ENCODE data around the gene ST8SIA4. TPM values are rescaled to one million over a fixed set of nuclear protein-coding genes. Genes with fewer than 3 reads are reported as not detected.

Gene ST8SIA4
- total and polyA plus RNA-seq, 7 experiments from 2014 or later = 5.8 to 54.5 (median 21.9) TPM

DNA sequence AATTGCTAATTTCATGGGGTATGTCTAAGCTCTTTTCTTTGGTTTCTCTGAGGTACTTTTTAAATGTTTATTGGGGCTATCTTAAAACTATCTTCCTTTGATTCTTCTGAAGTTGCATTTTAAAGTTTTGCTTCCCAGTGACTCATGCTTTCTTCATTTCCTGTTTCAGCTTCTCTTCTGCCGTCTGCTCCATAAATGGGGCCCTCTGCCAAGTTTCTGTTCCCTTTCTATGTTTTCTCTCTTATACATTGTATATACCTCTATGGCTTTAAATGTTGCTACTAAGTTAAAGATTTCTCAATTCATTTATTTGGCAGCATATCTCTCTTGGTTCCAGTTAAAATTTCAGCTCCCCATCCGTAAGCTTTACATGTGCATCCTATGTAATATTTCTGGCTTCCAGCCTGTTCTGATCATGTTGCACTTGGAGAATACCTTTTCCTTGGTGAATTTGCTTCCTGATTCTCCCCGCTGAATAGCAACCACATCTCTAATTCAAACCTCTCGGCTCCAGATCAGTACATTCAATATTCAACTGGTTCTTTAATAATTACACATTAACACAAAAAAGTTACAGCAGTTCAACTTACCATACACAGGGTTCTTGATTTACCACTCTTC lies 125.3 kb downstream of the ST8SIA4 start:
- peak overlapping the region in 4 of 9 donors; percentile 8 to 70 (median 20) for H3K27ac Mint-ChIP-seq
- peaks cover 24 to 42% (median 35%) of the 10 kb centered on the region in 7 donors for H3K4me1 Mint-ChIP-seq
- DNase-seq = no peak
- Histone ChIP-seq H3K9me3 (ENCODE audit: control insufficient read depth in 2 of 3, low read length in 3 of 3) (no peaks in the 10 kb centered on the region), H3K27me3 (ENCODE audit: control insufficient read depth in 2 of 2, insufficient read depth in 2 of 2, low read length in 2 of 2) (no peaks in the 10 kb centered on the region), H3K4me3 (ENCODE audit: low read length) (no peak overlapping the region), H3K4me1 (ENCODE audit: control insufficient read depth in 2 of 2, insufficient read depth in 2 of 2, low read length in 2 of 2) (peaks cover 3 to 13% of the 10 kb centered on the region in 2 donors), H3K27ac (ENCODE audit: low read depth, low read length) (no peak overlapping the region), H3K36me3 (ENCODE audit: control insufficient read depth in 2 of 3, insufficient read depth in 3 of 3, low read length in 3 of 3) (no peaks in the 10 kb centered on the region)
- H3K27me3 Mint-ChIP-seq = no peaks in the 10 kb centered on the region
- peaks cover 0 to 11% (median 0%) of the 10 kb centered on the region in 5 donors for H3K36me3 Mint-ChIP-seq
- ATAC-seq = peak; percentile 67
- peaks cover 0 to 8% (median 0%) of the 10 kb centered on the region in 11 donors for H3K9me3 Mint-ChIP-seq
- peak overlapping the region in 6 of 10 donors; percentile 1 to 66 (median 20) for H3K4me3 Mint-ChIP-seq
- POLR2A ChIA-PET = interaction anchor here (4.5 kb wide), 1 partner anchor 125 kb away, joined by 45 read pairs; the partner anchor contains the start of gene ST8SIA4
- intact Hi-C loops (cut with micrococcal nuclease) = loop anchor here (5.0 to 10.0 kb wide), 2 partner anchors 240 to 267 kb away; partner anchors contain the start of gene FAM174A (in 1 of the 2)
- CTCF ChIA-PET = no interaction called here

DNA sequence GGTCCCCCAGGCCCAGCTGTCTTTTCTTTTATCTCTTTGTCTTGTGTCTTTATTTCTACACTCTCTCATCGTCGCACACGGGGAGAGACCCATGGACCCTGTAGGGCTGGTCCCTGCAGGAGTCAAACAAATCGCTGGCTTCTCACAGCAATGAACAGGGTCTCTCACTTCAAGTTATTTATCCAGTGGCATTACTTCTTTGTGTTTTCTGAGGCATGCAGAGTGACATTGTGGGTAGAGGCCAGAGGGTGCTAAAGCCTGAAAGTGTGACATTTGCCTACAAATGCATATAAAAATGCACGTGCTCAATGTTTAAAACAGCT lies 127.6 kb downstream of the ST8SIA4 start:
- intact Hi-C loops (cut with micrococcal nuclease) = loop anchor here (5.0 to 10.0 kb wide), 2 partner anchors 238 to 269 kb away; partner anchors contain the start of gene FAM174A (in 1 of the 2)

DNA sequence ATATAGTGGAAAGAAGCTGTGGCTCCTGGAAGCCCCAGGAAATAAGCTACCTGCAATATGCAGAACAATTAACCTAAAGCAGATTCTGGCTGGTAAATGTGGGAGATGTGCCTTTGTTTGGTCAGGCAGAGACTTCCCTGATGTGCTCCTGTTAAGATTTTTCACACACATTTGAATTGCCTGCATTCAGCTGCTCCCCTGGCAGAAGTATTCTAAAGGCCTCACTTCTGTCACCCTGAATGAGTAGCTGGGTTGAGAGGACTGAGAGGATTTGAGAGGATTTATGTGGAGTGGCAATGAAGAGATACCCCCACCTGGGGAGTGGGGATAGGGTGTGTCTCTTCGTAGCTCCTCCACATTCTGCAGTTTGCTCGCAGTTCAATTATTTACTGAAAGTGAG lies 130.5 kb downstream of the ST8SIA4 start:
- ChIA-PET CTCF (no interaction called here), POLR2A (interaction anchor here (0.6 kb wide), 1 partner anchor 36 kb away, joined by 3 read pairs; no protein-coding TSS in a partner anchor)
- H3K9me3 Mint-ChIP-seq = peaks cover 0 to 4% (median 0%) of the 10 kb centered on the region in 11 donors
- H3K27ac Mint-ChIP-seq = no peak overlapping the region
- H3K4me3 ChIP-seq (ENCODE audit: low read length) = no peak overlapping the region
- ATAC-seq = no peak
- H3K36me3 ChIP-seq (ENCODE audit: control insufficient read depth in 2 of 3, insufficient read depth in 3 of 3, low read length in 3 of 3) = no peaks in the 10 kb centered on the region
- no peaks in the 10 kb centered on the region for H3K9me3 ChIP-seq (ENCODE audit: control insufficient read depth in 2 of 3, low read length in 3 of 3)
- no peak for DNase-seq
- H3K27me3 Mint-ChIP-seq = peaks cover 0 to 8% (median 0%) of the 10 kb centered on the region in 5 donors
- peaks cover 0 to 3% of the 10 kb centered on the region in 2 donors for H3K4me1 ChIP-seq (ENCODE audit: control insufficient read depth in 2 of 2, insufficient read depth in 2 of 2, low read length in 2 of 2)
- no peak overlapping the region for H3K4me3 Mint-ChIP-seq
- peaks cover 0 to 7% (median 0%) of the 10 kb centered on the region in 5 donors for H3K36me3 Mint-ChIP-seq
- no peak overlapping the region for H3K27ac ChIP-seq (ENCODE audit: low read depth, low read length)
- intact Hi-C loops (cut with micrococcal nuclease) = loop anchor here in 1 of 2 donors (10.0 kb wide), 1 partner anchor 272 kb away; no protein-coding TSS in a partner anchor
- H3K4me1 Mint-ChIP-seq = peaks cover 1 to 9% (median 3%) of the 10 kb centered on the region in 7 donors
- no peaks in the 10 kb centered on the region for H3K27me3 ChIP-seq (ENCODE audit: control insufficient read depth in 2 of 2, insufficient read depth in 2 of 2, low read length in 2 of 2)

More for the DNA sequence above, 127.6 kb downstream of the ST8SIA4 start:
- Histone ChIP-seq H3K4me3 (ENCODE audit: low read length) (no peak overlapping the region), H3K27me3 (ENCODE audit: control insufficient read depth in 2 of 2, insufficient read depth in 2 of 2, low read length in 2 of 2) (no peaks in the 10 kb centered on the region), H3K9me3 (ENCODE audit: control insufficient read depth in 2 of 3, low read length in 3 of 3) (no peaks in the 10 kb centered on the region), H3K4me1 (ENCODE audit: control insufficient read depth in 2 of 2, insufficient read depth in 2 of 2, low read length in 2 of 2) (peaks cover 3 to 13% of the 10 kb centered on the region in 2 donors), H3K27ac (ENCODE audit: low read depth, low read length) (no peak overlapping the region), H3K36me3 (ENCODE audit: control insufficient read depth in 2 of 3, insufficient read depth in 3 of 3, low read length in 3 of 3) (no peaks in the 10 kb centered on the region)
- H3K27me3 Mint-ChIP-seq = no peaks in the 10 kb centered on the region
- H3K27ac Mint-ChIP-seq = no peak overlapping the region
- no peak for ATAC-seq
- peaks cover 19 to 33% (median 28%) of the 10 kb centered on the region in 7 donors for H3K4me1 Mint-ChIP-seq
- DNase-seq = no peak
- ChIA-PET POLR2A (no interaction called here), CTCF (interaction anchor here (0.6 to 1.0 kb wide), 2 partner anchors 125 to 126 kb away, joined by 3 read pairs; no protein-coding TSS in a partner anchor)
- no peak overlapping the region for H3K4me3 Mint-ChIP-seq
- peaks cover 0 to 6% (median 0%) of the 10 kb centered on the region in 5 donors for H3K36me3 Mint-ChIP-seq
- H3K9me3 Mint-ChIP-seq = peaks cover 0 to 2% (median 0%) of the 10 kb centered on the region in 11 donors

DNA sequence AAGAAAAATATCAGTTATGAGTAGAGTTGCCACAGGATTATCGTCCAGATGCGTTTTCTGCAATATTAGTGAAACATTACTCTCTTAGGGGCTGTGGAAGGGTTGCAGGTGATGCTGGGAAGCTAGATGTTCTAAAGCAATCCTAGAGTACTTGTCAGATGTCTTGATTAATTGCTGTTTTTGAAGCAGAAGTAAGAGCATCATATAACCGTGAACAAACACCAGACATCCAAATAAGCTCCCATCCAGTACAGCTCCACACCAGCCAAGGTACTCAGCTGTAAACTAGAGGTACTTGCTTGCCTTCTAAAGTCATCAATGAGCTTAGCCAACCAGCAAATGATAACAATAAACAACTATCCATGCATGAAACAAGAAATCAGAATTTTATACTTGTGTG lies 131.1 kb downstream of the ST8SIA4 start:
- Mint-ChIP-seq H3K4me3 (no peak overlapping the region), H3K36me3 (peaks cover 0 to 7% (median 0%) of the 10 kb centered on the region in 5 donors), H3K27ac (no peak overlapping the region), H3K4me1 (peaks cover 0 to 7% (median 0%) of the 10 kb centered on the region in 7 donors), H3K9me3 (peaks cover 0 to 4% (median 0%) of the 10 kb centered on the region in 11 donors), H3K27me3 (peaks cover 0 to 8% (median 0%) of the 10 kb centered on the region in 5 donors)
- no peak for ATAC-seq
- CTCF ChIA-PET = no interaction called here
- intact Hi-C loops (cut with micrococcal nuclease) = loop anchor here in 1 of 2 donors (10.0 kb wide), 1 partner anchor 273 kb away; no protein-coding TSS in a partner anchor
- Histone ChIP-seq H3K9me3 (ENCODE audit: control insufficient read depth in 2 of 3, low read length in 3 of 3) (no peaks in the 10 kb centered on the region), H3K27ac (ENCODE audit: low read depth, low read length) (no peak overlapping the region), H3K27me3 (ENCODE audit: control insufficient read depth in 2 of 2, insufficient read depth in 2 of 2, low read length in 2 of 2) (no peaks in the 10 kb centered on the region), H3K4me3 (ENCODE audit: low read length) (no peak overlapping the region), H3K36me3 (ENCODE audit: control insufficient read depth in 2 of 3, insufficient read depth in 3 of 3, low read length in 3 of 3) (no peaks in the 10 kb centered on the region), H3K4me1 (ENCODE audit: control insufficient read depth in 2 of 2, insufficient read depth in 2 of 2, low read length in 2 of 2) (no peaks in the 10 kb centered on the region)
- no peak for DNase-seq
- POLR2A ChIA-PET = interaction anchor here (0.6 kb wide), 1 partner anchor 35 kb away, joined by 3 read pairs; no protein-coding TSS in a partner anchor

GRCh38 chr5:100771181-100771580 lies 131.9 kb downstream of the ST8SIA4 start:
- Histone ChIP-seq H3K27ac (ENCODE audit: low read depth, low read length) (no peak overlapping the region), H3K27me3 (ENCODE audit: control insufficient read depth in 2 of 2, insufficient read depth in 2 of 2, low read length in 2 of 2) (no peaks in the 10 kb centered on the region), H3K9me3 (ENCODE audit: control insufficient read depth in 2 of 3, low read length in 3 of 3) (no peaks in the 10 kb centered on the region), H3K4me1 (ENCODE audit: control insufficient read depth in 2 of 2, insufficient read depth in 2 of 2, low read length in 2 of 2) (no peaks in the 10 kb centered on the region), H3K36me3 (ENCODE audit: control insufficient read depth in 2 of 3, insufficient read depth in 3 of 3, low read length in 3 of 3) (no peaks in the 10 kb centered on the region), H3K4me3 (ENCODE audit: low read length) (no peak overlapping the region)
- ChIA-PET CTCF (no interaction called here), POLR2A (no interaction called here)
- H3K4me1 Mint-ChIP-seq = peaks cover 0 to 3% (median 0%) of the 10 kb centered on the region in 7 donors
- intact Hi-C loops (cut with micrococcal nuclease) = loop anchor here in 1 of 2 donors (10.0 kb wide), 1 partner anchor 274 kb away; no protein-coding TSS in a partner anchor
- no peak overlapping the region for H3K27ac Mint-ChIP-seq
- peaks cover 0 to 4% (median 0%) of the 10 kb centered on the region in 11 donors for H3K9me3 Mint-ChIP-seq
- no peak overlapping the region for H3K4me3 Mint-ChIP-seq
- peaks cover 0 to 7% (median 0%) of the 10 kb centered on the region in 5 donors for H3K36me3 Mint-ChIP-seq
- DNase-seq (no peak), ATAC-seq (no peak)
- peaks cover 0 to 8% (median 0%) of the 10 kb centered on the region in 5 donors for H3K27me3 Mint-ChIP-seq

- Histone ChIP-seq H3K27me3 (ENCODE audit: control insufficient read depth in 2 of 2, insufficient read depth in 2 of 2, low read length in 2 of 2) (no peaks in the 10 kb centered on the region), H3K4me3 (ENCODE audit: low read length) (no peak overlapping the region), H3K9me3 (ENCODE audit: control insufficient read depth in 2 of 3, low read length in 3 of 3) (no peaks in the 10 kb centered on the region), H3K4me1 (ENCODE audit: control insufficient read depth in 2 of 2, insufficient read depth in 2 of 2, low read length in 2 of 2) (no peaks in the 10 kb centered on the region), H3K36me3 (ENCODE audit: control insufficient read depth in 2 of 3, insufficient read depth in 3 of 3, low read length in 3 of 3) (no peaks in the 10 kb centered on the region), H3K27ac (ENCODE audit: low read depth, low read length) (no peak overlapping the region)
- intact Hi-C loops (cut with micrococcal nuclease) = no loop called here
- peaks cover 0 to 4% (median 0%) of the 10 kb centered on the region in 11 donors for H3K9me3 Mint-ChIP-seq
- H3K36me3 Mint-ChIP-seq = peaks cover 0 to 7% (median 0%) of the 10 kb centered on the region in 5 donors
- DNase-seq = no peak
- H3K27ac Mint-ChIP-seq = no peak overlapping the region
- peaks cover 0 to 13% (median 0%) of the 10 kb centered on the region in 5 donors for H3K27me3 Mint-ChIP-seq
- H3K4me1 Mint-ChIP-seq = no peaks in the 10 kb centered on the region
- ChIA-PET POLR2A (no interaction called here), CTCF (no interaction called here)
- ATAC-seq = no peak
- no peak overlapping the region for H3K4me3 Mint-ChIP-seq
Observed at GRCh38 chr5:100768221-100768620, 134.9 kb downstream of the ST8SIA4 start.

All from naive thymus-derived CD4-positive, alpha-beta T cell (primary cell).